GM23338 (cell line): ENCODE measurements around the gene SLC9A9. TPM values are rescaled to one million over a fixed set of nuclear protein-coding genes. Genes with fewer than 3 reads are reported as not detected.

Source experiments
- ATAC-seq: fragments of 200-7000 bp; cut with Tn5 transposase; 3 replicates; pipeline ENCODE4 v1.9.1; 2020
- DNase-seq: peaks from one replicate; pipeline ENCODE4 v3.0.0-alpha.2; 2015; ENCODE audit warnings: low spot score
- H2AFZ ChIP-seq: fragments of 200-600 bp; sonication (generic); 2 replicates; pipeline ENCODE4 v1.8.0; 2016; ENCODE audit warnings: antibody characterized with exemption, mild to moderate bottlenecking, moderate library complexity
- H3F3A ChIP-seq: fragments of 200-600 bp; sonication (generic); replicated peaks from 2 replicates; pipeline ENCODE4 v1.8.0; 2017; ENCODE audit warnings: antibody characterized with exemption, mixed run types, low read depth
- H3K27ac ChIP-seq: fragments of 200-600 bp; sonication (generic); 2 replicates; pipeline ENCODE4 v1.6.1; 2016; ENCODE audit warnings: low read depth
- H3K27me3 ChIP-seq: fragments of 200-600 bp; sonication (generic); 2 replicates; pipeline ENCODE4 v1.8.0; 2016; ENCODE audit warnings: mild to moderate bottlenecking, mixed run types, moderate library complexity; ENCODE audit not compliant: insufficient read depth
- H3K36me3 ChIP-seq: fragments of 200-600 bp; sonication (generic); 2 replicates; pipeline ENCODE4 v1.8.0; 2016; ENCODE audit warnings: mild to moderate bottlenecking; ENCODE audit not compliant: insufficient read depth
- H3K4me1 ChIP-seq: fragments of 200-600 bp; sonication (generic); 2 replicates; pipeline ENCODE4 v1.8.0; 2016; ENCODE audit warnings: mild to moderate bottlenecking, moderate library complexity; ENCODE audit not compliant: insufficient read depth
- H3K4me2 ChIP-seq: fragments of 200-600 bp; sonication (generic); 2 replicates; pipeline ENCODE4 v1.7.1; 2017; ENCODE audit warnings: mixed run types
- H3K4me3 ChIP-seq: fragments of 200-600 bp; sonication (generic); 2 replicates; pipeline ENCODE4 v1.6.1; 2016; ENCODE audit warnings: mixed run types
- H3K79me2 ChIP-seq: fragments of 200-600 bp; sonication (generic); replicated peaks from 2 replicates; pipeline ENCODE4 v1.8.0; 2017; ENCODE audit warnings: mild to moderate bottlenecking; ENCODE audit not compliant: insufficient read depth
- H3K9me2 ChIP-seq: fragments of 200-600 bp; sonication (generic); 2 replicates; pipeline ENCODE4 v1.8.0; 2017; ENCODE audit not compliant: insufficient read depth
- H4K20me1 ChIP-seq: fragments of 200-600 bp; sonication (generic); replicated peaks from 2 replicates; pipeline ENCODE4 v1.8.0; 2017; ENCODE audit warnings: mild to moderate bottlenecking; ENCODE audit not compliant: insufficient read depth
- H3K27ac Mint-ChIP-seq: 2 replicates; pipeline ENCODE4 v1.8.0; 2020; ENCODE audit warnings: inconsistent platforms, mild to moderate bottlenecking, moderate library complexity, mixed read lengths
- H3K27me3 Mint-ChIP-seq: 3 replicates; pipeline ENCODE4 v1.8.0; 2022; ENCODE audit warnings: low read depth, mild to moderate bottlenecking, moderate library complexity, mixed read lengths, inconsistent platforms; ENCODE audit not compliant: insufficient read depth, poor library complexity
- H3K36me3 Mint-ChIP-seq: 3 replicates; pipeline ENCODE4 v1.8.0; 2021; ENCODE audit warnings: low read depth, mild to moderate bottlenecking, inconsistent platforms, moderate library complexity, mixed read lengths
- H3K4me1 Mint-ChIP-seq: 3 replicates; pipeline ENCODE4 v1.8.0; 2020; ENCODE audit warnings: mild to moderate bottlenecking, inconsistent platforms, mixed read lengths
- H3K4me3 Mint-ChIP-seq: 3 replicates; pipeline ENCODE4 v1.8.0; 2021; ENCODE audit warnings: moderate library complexity, mild to moderate bottlenecking, inconsistent platforms, mixed read lengths
- H3K9me3 Mint-ChIP-seq: 3 replicates; pipeline ENCODE4 v1.8.0; 2020; ENCODE audit warnings: moderate library complexity, mild to moderate bottlenecking, inconsistent platforms, mixed read lengths
- CREB1 ChIP-seq: fragments of 250-450 bp; sonication (Bioruptor Pico); IDR thresholded peaks from 2 replicates; pipeline ENCODE4 v1.5.0; 2020; ENCODE audit warnings: low read depth, mild to moderate bottlenecking, moderate library complexity
- CTCF ChIP-seq, 2 experiments: fragments of 200-600 bp in 1 of 2; sonication (generic) in 1 of 2; conservative IDR thresholded peaks; 2 replicates each; pipeline versions ENCODE4 v1.5.1 to v1.6.1; 2016 to 2017; ENCODE audit warnings: antibody characterized with exemption in 2 of 2, low read depth in 2 of 2, mild to moderate bottlenecking in 2 of 2, moderate library complexity in 1 of 2
- ETS1 ChIP-seq: IDR thresholded peaks from 2 replicates; pipeline ENCODE4 v1.6.1; 2016; ENCODE audit warnings: antibody characterized with exemption
- EZH2 ChIP-seq: fragments of 200-600 bp; sonication (generic); IDR thresholded peaks from one replicate; pipeline ENCODE4 v1.8.0; 2017; ENCODE audit warnings: antibody characterized with exemption, mild to moderate bottlenecking, low read depth; ENCODE audit not compliant: unreplicated experiment
- EZH2phosphoT487 ChIP-seq: fragments of 200-600 bp; sonication (generic); IDR thresholded peaks from one replicate; pipeline ENCODE4 v1.8.1; 2018; ENCODE audit warnings: antibody characterized with exemption; ENCODE audit not compliant: unreplicated experiment
- JUNB ChIP-seq: IDR thresholded peaks from one replicate; pipeline ENCODE4 v1.6.1; 2016; ENCODE audit warnings: antibody characterized with exemption; ENCODE audit not compliant: unreplicated experiment
- NANOG ChIP-seq: IDR thresholded peaks from 2 replicates; pipeline ENCODE4 v1.6.1; 2016; ENCODE audit warnings: antibody characterized with exemption, borderline replicate concordance
- POLR2AphosphoS5 ChIP-seq: IDR thresholded peaks from 2 replicates; pipeline ENCODE4 v1.6.1; 2016; ENCODE audit warnings: antibody characterized with exemption, low read depth
- REST ChIP-seq: IDR thresholded peaks from one replicate; pipeline ENCODE4 v1.6.1; 2018; ENCODE audit warnings: antibody characterized with exemption; ENCODE audit not compliant: unreplicated experiment
- STAT1 ChIP-seq: IDR thresholded peaks from one replicate; pipeline ENCODE4 v1.6.1; 2016; ENCODE audit warnings: antibody characterized with exemption; ENCODE audit not compliant: unreplicated experiment
- ZNF114 ChIP-seq: fragments of 250-450 bp; sonication (Bioruptor Pico); IDR thresholded peaks from 2 replicates; pipeline ENCODE4 v1.5.0; 2020; ENCODE audit warnings: mild to moderate bottlenecking, moderate library complexity
- ZNF331 ChIP-seq: fragments of 250-450 bp; sonication (Bioruptor Pico); IDR thresholded peaks from 2 replicates; pipeline ENCODE4 v1.5.0; 2020; ENCODE audit warnings: low read depth, mild to moderate bottlenecking, moderate library complexity
- ZNF462 ChIP-seq: fragments of 250-450 bp; sonication (Bioruptor Pico); IDR thresholded peaks from 2 replicates; pipeline ENCODE4 v1.5.0; 2020; ENCODE audit warnings: mild to moderate bottlenecking, moderate library complexity
- polyA plus RNA-seq: library from polyadenylated mRNA; unstranded; fragments of >200 nt; fragmentation: Nextera tagmentation; extraction: Ambion mirVana; gene quantifications from 2 replicates; pipeline ENCODE4 v1.2.1, GENCODE V29; 2016
- total RNA-seq: library from RNA; depleted of rRNA; stranded (reverse); fragments of >200 nt; shearing (Covaris generic); gene quantifications from 2 replicates; pipeline ENCODE4 v1.2.3, GENCODE V29; 2014

SLC9A9 gene
- total and polyA plus RNA-seq, 2 experiments from 2014 or later, result 1.3 to 1.6 TPM

- no peak overlapping the region for H3K4me3 Mint-ChIP-seq
- H3K9me3 Mint-ChIP-seq, result no peaks in the 10 kb centered on the region
- H3K36me3 Mint-ChIP-seq, result no peaks in the 10 kb centered on the region
- no peak overlapping the region for H3K4me3 ChIP-seq
- H3K27me3 Mint-ChIP-seq, result peaks cover 2% of the 10 kb centered on the region
- no peak overlapping the region for H3K27ac Mint-ChIP-seq
- H3K4me1 Mint-ChIP-seq, result peaks cover 6% of the 10 kb centered on the region
- H4K20me1 ChIP-seq, result no peaks in the 10 kb centered on the region
- DNase-seq (no peak), ATAC-seq (no peak)
- H3K36me3 ChIP-seq, result no peaks in the 10 kb centered on the region
- TF ChIP-seq EZH2phosphoT487 (no peak), CTCF (conservative IDR thresholded peaks at IDR 0.05; ENCODE audit: low read depth in 2 of 2) (no peak), CREB1 (CRISPR knock-in tag) (no peak), EZH2 (no peak), STAT1 (no peak), ZNF114 (CRISPR knock-in tag) (no peak), NANOG (no peak), ZNF462 (CRISPR knock-in tag) (no peak), REST (no peak), POLR2AphosphoS5 (no peak), JUNB (no peak), ETS1 (no peak), ZNF331 (CRISPR knock-in tag) (no peak)
- no peaks in the 10 kb centered on the region for H3K79me2 ChIP-seq
- H3F3A ChIP-seq, result no peaks in the 10 kb centered on the region
- H3K4me2 ChIP-seq, result no peak overlapping the region
- H3K9me2 ChIP-seq, result 0 out of 2 replicates have a peak, but pooled peaks cover 3% of the 10 kb centered on the region
- no peak overlapping the region for H3K27ac ChIP-seq
- H3K4me1 ChIP-seq, result peaks cover 9% of the 10 kb centered on the region; the same call in 1 of the 2 replicates
- no peaks in the 10 kb centered on the region for H3K27me3 ChIP-seq
- peak overlapping the region; percentile 75; the same call in 1 of the 2 replicates for H2AFZ ChIP-seq
Measured at GRCh38 chr3:143536817-143537535, 311.3 kb downstream of the SLC9A9 start.
